H1 (cell line): Measurements from ENCODE around the gene CNDP1. TPM values are rescaled to one million over a fixed set of nuclear protein-coding genes. Genes with fewer than 3 reads are reported as not detected.

Experiments
- CTCF ChIA-PET: fragments of 300-600 bp; sonication (Branson Sonifier 250); formaldehyde crosslinking; loops from one replicate; lab custom pipeline; 2021; ENCODE audit not compliant: partially characterized antibody; lab: Charles Lee
- POLR2A ChIA-PET: fragments of 300-600 bp; sonication (Branson Sonifier 250); formaldehyde crosslinking; loops from one replicate; lab custom pipeline; 2021; ENCODE audit warnings: inconsistent platforms; ENCODE audit not compliant: partially characterized antibody; lab: Charles Lee
- DNase-seq, 2 experiments: peaks; one replicate each; pipeline versions ENCODE4 v3.0.0 to v3.0.0-alpha.2; 2010 to 2022; ENCODE audit warnings: low spot score in 2 of 2, low read depth in 1 of 2, mixed read lengths in 1 of 2
- FAIRE-seq: peaks from 2 replicates; lab custom pipeline; 2011; peaks lifted over from hg19 to GRCh38; lab: Jason Lieb, UNC
- H2AFZ ChIP-seq: 2 replicates; pipeline ENCODE4 v1.8.1; 2012; ENCODE audit warnings: low read length, inconsistent platforms
- H2AK5ac ChIP-seq: 2 replicates; pipeline ENCODE4 v1.6.1; 2013; ENCODE audit warnings: low read depth, low read length
- H2BK120ac ChIP-seq: replicated peaks from 2 replicates; pipeline ENCODE3; 2013; ENCODE audit warnings: low read depth, low read length, inconsistent platforms
- H2BK12ac ChIP-seq: 2 replicates; pipeline ENCODE4 v1.6.1; 2013; ENCODE audit warnings: low read depth, low read length
- H2BK15ac ChIP-seq: 2 replicates; pipeline ENCODE4 v1.6.1; 2013; ENCODE audit warnings: low read length
- H2BK20ac ChIP-seq: 2 replicates; pipeline ENCODE4 v1.6.1; 2013; ENCODE audit warnings: low read length
- H2BK5ac ChIP-seq: 2 replicates; pipeline ENCODE4 v1.6.1; 2013; ENCODE audit warnings: low read depth, low read length
- H3K14ac ChIP-seq: 2 replicates; pipeline ENCODE4 v1.6.1; 2013; ENCODE audit warnings: inconsistent platforms; ENCODE audit not compliant: insufficient read length
- H3K18ac ChIP-seq: 2 replicates; pipeline ENCODE4 v1.6.1; 2013; ENCODE audit warnings: low read length; ENCODE audit errors: extremely low read depth
- H3K23ac ChIP-seq: 2 replicates; pipeline ENCODE4 v1.6.1; 2013; ENCODE audit warnings: inconsistent platforms; ENCODE audit not compliant: insufficient read length
- H3K23me2 ChIP-seq: 2 replicates; pipeline ENCODE4 v1.6.1; 2013; ENCODE audit warnings: low read depth, low read length
- H3K27ac ChIP-seq: 2 replicates; pipeline ENCODE4 v1.6.1; 2011; ENCODE audit warnings: low read depth, low read length, inconsistent platforms
- H3K27me3 ChIP-seq, 4 experiments: replicated peaks in 1 of 4; 1 replicate in 1 of 4; 2 replicates in 3 of 4; pipeline versions ENCODE4 v1.6.1 to v1.8.1; 2011 to 2013; ENCODE audit warnings: low read length in 3 of 4, mild to moderate bottlenecking in 3 of 4, inconsistent platforms in 2 of 4, mixed read lengths in 2 of 4, moderate library complexity in 1 of 4; ENCODE audit not compliant: control insufficient read depth in 3 of 4, insufficient read depth in 3 of 4; ENCODE audit errors: extremely low read depth in 1 of 4
- H3K36me3 ChIP-seq, 4 experiments: 2 replicates each; pipeline versions ENCODE4 v1.6.1 to v1.8.1; 2011 to 2013; ENCODE audit warnings: mild to moderate bottlenecking in 4 of 4, low read length in 3 of 4, moderate library complexity in 2 of 4, control low read depth in 1 of 4, inconsistent platforms in 1 of 4; ENCODE audit not compliant: insufficient read depth in 4 of 4, control insufficient read depth in 2 of 4
- H3K4ac ChIP-seq: replicated peaks from 2 replicates; pipeline ENCODE3; 2013; ENCODE audit warnings: low read length, low read depth, mixed read lengths, inconsistent platforms; ENCODE audit not compliant: insufficient read length
- H3K4me1 ChIP-seq, 4 experiments: replicated peaks in 1 of 4; 1 replicate in 1 of 4; 2 replicates in 3 of 4; pipeline versions ENCODE4 v1.6.1 to v1.8.1; 2011 to 2013; ENCODE audit warnings: low read length in 3 of 4, inconsistent platforms in 2 of 4, mixed read lengths in 1 of 4; ENCODE audit not compliant: insufficient read depth in 4 of 4, control insufficient read depth in 3 of 4
- H3K4me2 ChIP-seq, 2 experiments: 2 replicates each; pipeline versions ENCODE4 v1.6.1 to v1.8.1; 2011 to 2013; ENCODE audit warnings: low read depth in 2 of 2, low read length in 2 of 2, control low read depth in 1 of 2, inconsistent platforms in 1 of 2, mild to moderate bottlenecking in 1 of 2; ENCODE audit not compliant: insufficient read depth in 1 of 2
- H3K4me3 ChIP-seq, 4 experiments: fragments of 200-600, 300-600 bp in 1 of 4; sonication (generic), shearing (Covaris generic), sonication (Bioruptor Twin) in 1 of 4; 2 replicates each; pipeline versions ENCODE4 v1.5.1 to v1.8.1; 2011 to 2016; ENCODE audit warnings: low read length in 4 of 4, low read depth in 3 of 4, control low read depth in 2 of 4, inconsistent platforms in 2 of 4, mild to moderate bottlenecking in 2 of 4, mixed read lengths in 1 of 4, moderate library complexity in 1 of 4; ENCODE audit not compliant: insufficient read depth in 2 of 4; ENCODE audit errors: extremely low read depth in 1 of 4
- H3K56ac ChIP-seq: replicated peaks from 2 replicates; pipeline ENCODE3; 2013; ENCODE audit warnings: low read depth, mild to moderate bottlenecking, mixed read lengths, low read length, inconsistent platforms; ENCODE audit not compliant: insufficient read length
- H3K79me1 ChIP-seq: 2 replicates; pipeline ENCODE4 v1.6.1; 2013; ENCODE audit warnings: low read depth, low read length, control low read depth
- H3K79me2 ChIP-seq, 2 experiments: 2 replicates each; pipeline versions ENCODE4 v1.6.1 to v1.8.1; 2012 to 2013; ENCODE audit warnings: low read length in 2 of 2, mild to moderate bottlenecking in 2 of 2, inconsistent platforms in 1 of 2; ENCODE audit not compliant: insufficient read depth in 2 of 2, control insufficient read depth in 1 of 2
- H3K9ac ChIP-seq, 4 experiments: replicated peaks in 1 of 4; 1 replicate in 1 of 4; 2 replicates in 3 of 4; pipeline versions ENCODE4 v1.6.1 to v1.8.1; 2011 to 2013; ENCODE audit warnings: low read depth in 3 of 4, low read length in 3 of 4, control low read depth in 2 of 4, mild to moderate bottlenecking in 2 of 4, moderate library complexity in 2 of 4, inconsistent platforms in 1 of 4; ENCODE audit errors: extremely low read depth in 1 of 4
- H3K9me3 ChIP-seq, 2 experiments: 2 replicates each; pipeline versions ENCODE4 v1.6.1 to v1.8.1; 2012 to 2013; ENCODE audit warnings: mild to moderate bottlenecking in 2 of 2, moderate library complexity in 2 of 2, control low read depth in 1 of 2, inconsistent platforms in 1 of 2, low read depth in 1 of 2, low read length in 1 of 2, mixed read lengths in 1 of 2; ENCODE audit not compliant: insufficient read depth in 2 of 2
- H4K20me1 ChIP-seq, 2 experiments: replicated peaks in 1 of 2; 2 replicates each; pipeline versions ENCODE3 to v1.8.1; 2011 to 2013; ENCODE audit warnings: inconsistent platforms in 2 of 2, low read length in 2 of 2, mild to moderate bottlenecking in 1 of 2; ENCODE audit not compliant: insufficient read depth in 2 of 2, control insufficient read depth in 1 of 2
- H4K5ac ChIP-seq: 2 replicates; pipeline ENCODE4 v1.6.1; 2013; ENCODE audit warnings: low read length, low read depth, mixed read lengths, inconsistent platforms; ENCODE audit not compliant: insufficient read length
- H4K8ac ChIP-seq: 2 replicates; pipeline ENCODE4 v1.8.0; 2013; ENCODE audit warnings: mild to moderate bottlenecking, moderate library complexity, low read length, inconsistent platforms; ENCODE audit not compliant: insufficient read depth; ENCODE audit errors: extremely low read depth
- H4K91ac ChIP-seq: replicated peaks from 2 replicates; pipeline ENCODE3; 2013; ENCODE audit warnings: low read length, mixed read lengths, inconsistent platforms; ENCODE audit not compliant: insufficient read length
- SP1 ChIP-seq: IDR thresholded peaks from 2 replicates; pipeline ENCODE4 v1.6.1; 2011; ENCODE audit warnings: low read depth, low read length
- WGBS, 2 experiments: shearing (Covaris generic) in 1 of 2; methylation state at CpG; one replicate each; pipeline versions ENCODE4 v1.1.6 to v1.1.7; 2013 to 2015; ENCODE audit warnings: low lambda C conversion rate in 2 of 2, mixed read lengths in 2 of 2, inconsistent platforms in 1 of 2, low coverage in 1 of 2, missing lambda C conversion rate in 1 of 2; ENCODE audit not compliant: insufficient replicate concordance in 2 of 2, insufficient coverage in 1 of 2, insufficient read length in 1 of 2; ENCODE audit errors: extremely low coverage in 1 of 2, missing lambda C conversion rate in 1 of 2; 5-methylcytosine and 5-hydroxymethylcytosine counted together
- polyA plus RNA-seq, 7 experiments: library from polyadenylated mRNA; depleted of rRNA in 3 of 7; stranded (reverse) in 5 of 7; unstranded in 2 of 7; fragments of >200 nt in 5 of 7; fragments of 200-250 nt in 2 of 7; gene quantifications; 1 replicate in 5 of 7; 2 replicates in 1 of 7; 4 replicates in 1 of 7; pipeline versions ENCODE4 v1.2.1 to v1.2.3, GENCODE V29; 2011 to 2013; ENCODE audit warnings: missing spikeins in 2 of 7, mixed read lengths in 2 of 7
- total RNA-seq: library from RNA; stranded (reverse); fragmentation: NEBNext Ultra II Directional; extraction: Animal tissue kit (Norgen Biotek cat#: 25700); gene quantifications from 2 replicates; pipeline ENCODE4 v1.2.1, GENCODE V29; 2021

CNDP1 gene
- total and polyA plus RNA-seq, 2 of the 8 experiments (the other 6 are each of a cell fraction or from before 2014, with no cell fraction given) = 0.09 TPM; not detected in 1

DNA sequence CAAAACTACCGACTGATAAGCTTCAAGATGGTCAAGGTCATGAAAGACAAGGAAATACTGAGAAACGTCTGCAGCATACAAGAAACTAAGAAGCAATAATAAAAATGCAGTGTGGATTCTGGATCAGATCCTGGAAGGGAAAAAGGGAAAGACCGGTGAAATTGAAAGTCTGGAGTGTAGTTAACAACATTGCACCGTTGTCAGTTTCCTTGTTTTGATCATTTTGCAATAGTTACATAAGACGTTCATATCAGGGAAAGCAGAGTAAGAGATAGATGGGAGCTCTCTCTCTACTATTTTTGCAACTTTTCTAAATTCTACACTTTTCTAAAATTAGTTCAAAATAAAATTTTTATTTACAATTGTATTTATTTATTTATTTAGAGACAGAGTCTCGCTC lies 48.3 kb downstream of the CNDP1 start:
- Histone ChIP-seq H3K14ac (no peak overlapping the region), H3K27me3 (no peaks in the 10 kb centered on the region; a peak in 1 of 7 replicates)

More for the DNA sequence above, 48.3 kb downstream of the CNDP1 start:
- ChIA-PET POLR2A (no interaction called here), CTCF (interaction anchor here (1.4 to 2.0 kb wide), 3 partner anchors 12 to 31 kb away, joined by 3 to 4 read pairs (median 3); no protein-coding TSS in a partner anchor)
- H3K23me2 ChIP-seq = no peaks in the 10 kb centered on the region
- no peaks in the 10 kb centered on the region for H3K79me2 ChIP-seq
- H3K4ac ChIP-seq = no peak overlapping the region
- no peak overlapping the region for H4K8ac ChIP-seq
- no peak overlapping the region for H3K23ac ChIP-seq
- no peak overlapping the region for H2BK20ac ChIP-seq
- no peak overlapping the region for H3K27ac ChIP-seq
- H2AK5ac ChIP-seq = no peak overlapping the region
- H2AFZ ChIP-seq = no peak overlapping the region
- no peaks in the 10 kb centered on the region for H3K79me1 ChIP-seq
- H4K91ac ChIP-seq = no peak overlapping the region
- peaks cover 0 to 4% (median 3%) of the 10 kb centered on the region in 4 experiments; a peak in 3 of 7 replicates for H3K4me1 ChIP-seq
- no peak overlapping the region for H3K18ac ChIP-seq
- peaks cover 0 to 1% of the 10 kb centered on the region in 2 experiments for H4K20me1 ChIP-seq
- no peaks in the 10 kb centered on the region for H3K9me3 ChIP-seq
- H2BK120ac ChIP-seq = no peak overlapping the region
- no peak for TF ChIP-seq SP1
- no peak overlapping the region for H3K4me3 ChIP-seq
- no peak overlapping the region for H2BK15ac ChIP-seq
- no peak for FAIRE-seq
- H2BK12ac ChIP-seq = no peak overlapping the region
- no peak for DNase-seq
- no peaks in the 10 kb centered on the region for H3K36me3 ChIP-seq
- H3K56ac ChIP-seq = no peak overlapping the region
- H3K4me2 ChIP-seq = no peak overlapping the region
- no peak overlapping the region for H3K9ac ChIP-seq
- 85% methylated on average over 6 of the region's 6 CpGs; no CpG with 5 or more reads in 1 of the 2 experiments for WGBS, 2 experiments
- no peak overlapping the region for H4K5ac ChIP-seq
- no peak overlapping the region for H2BK5ac ChIP-seq
